ENCODE data around the gene HESX1. TPM values are rescaled to one million over a fixed set of nuclear protein-coding genes. Genes with fewer than 3 reads are reported as not detected.

HESX1 gene
- total and polyA plus RNA-seq, 2 of the 13 experiments (the other 11 are each of a cell fraction or from before 2014, with no cell fraction given): 0.57 to 0.75 TPM

- TF ChIP-seq ISX (CRISPR knock-in tag; conservative IDR thresholded peaks at IDR 0.05): no peak
- peak; percentile 77 for TF ChIP-seq ETV5 (CRISPR knock-in tag; IDR thresholded peaks at IDR 0.05; ENCODE audit: borderline replicate concordance)
- TF ChIP-seq RBM22 (optimal IDR thresholded peaks at IDR 0.05; ENCODE audit: low read length): no peak
- no peak for TF ChIP-seq ZBTB10 (CRISPR knock-in tag; IDR thresholded peaks at IDR 0.05; ENCODE audit: borderline replicate concordance)
- 0 out of 2 replicates have a peak, but pooled peaks have one; percentile 36 for TF ChIP-seq ZSCAN25 (CRISPR knock-in tag; IDR thresholded peaks at IDR 0.05)
- no peak for TF ChIP-seq PATZ1 (CRISPR knock-in tag; IDR thresholded peaks at IDR 0.05)
- TF ChIP-seq SALL1 (CRISPR knock-in tag; IDR thresholded peaks at IDR 0.05): peak; percentile 68
- no peak for TF ChIP-seq NR0B2 (CRISPR knock-in tag; IDR thresholded peaks at IDR 0.05)
- no peak for TF ChIP-seq BCL6 (CRISPR knock-in tag; IDR thresholded peaks at IDR 0.05)
- TF ChIP-seq ZNF12 (CRISPR knock-in tag; IDR thresholded peaks at IDR 0.05): no peak
- TF ChIP-seq ZNF317 (CRISPR knock-in tag; IDR thresholded peaks at IDR 0.05): no peak
- TF ChIP-seq ATF7-NPFF (CRISPR knock-in tag; IDR thresholded peaks at IDR 0.05; ENCODE audit: low read depth): no peak
- TF ChIP-seq SKIL (CRISPR knock-in tag; IDR thresholded peaks at IDR 0.05; ENCODE audit: borderline replicate concordance): no peak
- TF ChIP-seq HBP1 (CRISPR knock-in tag; IDR thresholded peaks at IDR 0.05; ENCODE audit: low read depth): no peak
- TF ChIP-seq ZMYM2 (CRISPR knock-in tag; IDR thresholded peaks at IDR 0.05): no peak
- peak; percentile 43; the same call in 1 of the 2 replicates for TF ChIP-seq ZNF737 (CRISPR knock-in tag; IDR thresholded peaks at IDR 0.05; ENCODE audit: borderline replicate concordance)
- peak; percentile 94 for TF ChIP-seq CTCF (CRISPR knock-in tag; IDR thresholded peaks at IDR 0.05)
These were observed 29.7 kb downstream of the HESX1 start (continued) for GRCh38 chr3:57169872-57170623.
